DOHH2 (cell line): Measurements from ENCODE around the gene KCNK18.

Source experiments
- CTCF ChIP-seq: fragments of 200-600 bp; sonication (generic); IDR thresholded peaks from one replicate; pipeline ENCODE4 v1.5.1; 2014; ENCODE audit warnings: antibody characterized with exemption, mild to moderate bottlenecking, low read depth, low read length; ENCODE audit not compliant: poor library complexity, severe bottlenecking
- EZH2phosphoT487 ChIP-seq: fragments of 200-600 bp; sonication (generic); IDR thresholded peaks from 2 replicates; pipeline ENCODE4 v1.6.1; 2017; ENCODE audit warnings: borderline replicate concordance, mild to moderate bottlenecking, antibody characterized with exemption, low read length, moderate library complexity, mixed read lengths

- TF ChIP-seq CTCF (no peak), EZH2phosphoT487 (no peak)
Measured at GRCh38 chr10:117169480-117169879, 27.8 kb upstream of the KCNK18 start.
